Measurements from ENCODE around the gene VAC14. TPM values are rescaled to one million over a fixed set of nuclear protein-coding genes. Genes with fewer than 3 reads are reported as not detected.

The VAC14 gene
- total RNA-seq, 4 donors from 2014 or later = 44.0 to 106 (median 64.5) TPM

DNA sequence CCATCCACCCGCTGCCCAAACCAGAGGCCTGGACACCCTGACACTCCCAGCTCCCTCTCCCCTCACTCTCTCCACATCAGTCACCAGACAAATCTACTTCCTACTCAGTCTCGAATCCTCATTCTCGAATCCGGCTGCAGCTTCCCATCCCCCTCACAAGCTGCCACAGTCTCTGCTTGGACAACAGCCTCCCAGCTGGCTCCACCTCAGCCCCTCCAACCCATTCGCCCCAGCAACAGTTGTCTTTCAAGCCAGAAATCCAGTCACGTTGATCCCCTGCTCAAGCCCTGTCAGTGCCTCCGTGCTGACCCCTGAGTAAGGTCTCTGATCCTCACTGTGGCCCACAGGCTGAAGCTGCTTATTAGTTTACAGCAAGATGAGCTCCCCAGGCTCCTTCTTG lies 70.9 kb downstream of the VAC14 start:
- Histone ChIP-seq H3K9me3 (no peaks in the 10 kb centered on the region), H3K4me3 (no peak overlapping the region), H3K36me3 (peaks cover 0 to 16% (median 0%) of the 10 kb centered on the region in 3 donors), H3K4me1 (peaks cover 0 to 17% (median 0%) of the 10 kb centered on the region in 4 donors), H3K27ac (no peak overlapping the region), H3K27me3 (no peaks in the 10 kb centered on the region)
- no peak for DNase-seq
- TF ChIP-seq, protein P1, sequence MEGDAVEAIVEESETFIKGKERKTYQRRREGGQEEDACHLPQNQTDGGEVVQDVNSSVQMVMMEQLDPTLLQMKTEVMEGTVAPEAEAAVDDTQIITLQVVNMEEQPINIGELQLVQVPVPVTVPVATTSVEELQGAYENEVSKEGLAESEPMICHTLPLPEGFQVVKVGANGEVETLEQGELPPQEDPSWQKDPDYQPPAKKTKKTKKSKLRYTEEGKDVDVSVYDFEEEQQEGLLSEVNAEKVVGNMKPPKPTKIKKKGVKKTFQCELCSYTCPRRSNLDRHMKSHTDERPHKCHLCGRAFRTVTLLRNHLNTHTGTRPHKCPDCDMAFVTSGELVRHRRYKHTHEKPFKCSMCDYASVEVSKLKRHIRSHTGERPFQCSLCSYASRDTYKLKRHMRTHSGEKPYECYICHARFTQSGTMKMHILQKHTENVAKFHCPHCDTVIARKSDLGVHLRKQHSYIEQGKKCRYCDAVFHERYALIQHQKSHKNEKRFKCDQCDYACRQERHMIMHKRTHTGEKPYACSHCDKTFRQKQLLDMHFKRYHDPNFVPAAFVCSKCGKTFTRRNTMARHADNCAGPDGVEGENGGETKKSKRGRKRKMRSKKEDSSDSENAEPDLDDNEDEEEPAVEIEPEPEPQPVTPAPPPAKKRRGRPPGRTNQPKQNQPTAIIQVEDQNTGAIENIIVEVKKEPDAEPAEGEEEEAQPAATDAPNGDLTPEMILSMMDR (IDR thresholded peaks at IDR 0.05) = no peak
- no peak for TF ChIP-seq POLR2A (IDR thresholded peaks at IDR 0.05)

DNA sequence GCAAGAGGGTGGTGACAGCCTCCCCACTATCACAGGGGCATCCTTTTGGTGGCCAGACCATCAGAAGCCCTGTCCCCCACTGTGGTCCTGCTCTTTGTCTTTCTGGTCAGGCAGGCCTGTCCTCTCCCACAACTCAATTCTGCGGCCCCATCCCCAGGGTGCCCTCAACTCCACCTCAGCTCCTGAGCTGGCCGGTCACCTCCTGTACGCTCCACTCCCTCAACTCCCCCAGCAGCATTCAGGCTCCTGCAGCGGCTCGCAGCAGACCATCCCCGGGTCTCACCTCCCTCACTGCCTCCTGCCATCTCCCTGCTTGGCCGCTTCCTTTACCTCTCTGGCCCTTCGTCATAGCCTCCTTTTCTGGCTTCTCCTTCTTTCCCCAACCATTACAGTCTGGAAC lies 71.7 kb downstream of the VAC14 start:
- DNase-seq = no peak
- H3K4me1 ChIP-seq = peaks cover 0 to 18% (median 0%) of the 10 kb centered on the region in 4 donors
- peaks cover 0 to 16% (median 0%) of the 10 kb centered on the region in 3 donors for H3K36me3 ChIP-seq

GRCh38 chr16:70728150-70728549 lies 72.8 kb downstream of the VAC14 start:
- TF ChIP-seq POLR2A (IDR thresholded peaks at IDR 0.05) = no peak
- TF ChIP-seq, protein P1 (IDR thresholded peaks at IDR 0.05) = no peak
- Histone ChIP-seq H3K4me1 (peaks cover 0 to 18% (median 0%) of the 10 kb centered on the region in 4 donors), H3K27ac (no peak overlapping the region), H3K27me3 (no peaks in the 10 kb centered on the region), H3K36me3 (peaks cover 0 to 16% (median 0%) of the 10 kb centered on the region in 3 donors), H3K9me3 (no peaks in the 10 kb centered on the region), H3K4me3 (no peak overlapping the region)
- no peak for DNase-seq

More for the DNA sequence above, 71.7 kb downstream of the VAC14 start:
- Histone ChIP-seq H3K9me3 (no peaks in the 10 kb centered on the region), H3K27me3 (no peaks in the 10 kb centered on the region), H3K27ac (no peak overlapping the region), H3K4me3 (no peak overlapping the region)
- TF ChIP-seq POLR2A (IDR thresholded peaks at IDR 0.05) = no peak
- TF ChIP-seq, protein P1 (IDR thresholded peaks at IDR 0.05) = no peak

- Histone ChIP-seq H3K9me3 (no peaks in the 10 kb centered on the region), H3K36me3 (peaks cover 0 to 22% (median 0%) of the 10 kb centered on the region in 3 donors), H3K27me3 (no peaks in the 10 kb centered on the region), H3K4me3 (no peak overlapping the region), H3K27ac (peak overlapping the region; percentile 63 to 85 (median 76)), H3K4me1 (peaks cover 0 to 18% (median 0%) of the 10 kb centered on the region in 4 donors)
- TF ChIP-seq, protein P1 (IDR thresholded peaks at IDR 0.05) = no peak
- TF ChIP-seq POLR2A (IDR thresholded peaks at IDR 0.05) = no peak
- no peak for DNase-seq
Observed at GRCh38 chr16:70726892-70727361, 74.0 kb downstream of the VAC14 start.

- TF ChIP-seq POLR2A (IDR thresholded peaks at IDR 0.05) = no peak
- TF ChIP-seq, protein P1 (IDR thresholded peaks at IDR 0.05) = no peak
- peaks cover 0 to 25% (median 0%) of the 10 kb centered on the region in 3 donors for H3K36me3 ChIP-seq
- H3K4me3 ChIP-seq = no peak overlapping the region
- no peak for DNase-seq
- peaks cover 0 to 18% (median 0%) of the 10 kb centered on the region in 4 donors for H3K4me1 ChIP-seq
- no peaks in the 10 kb centered on the region for H3K27me3 ChIP-seq
- no peaks in the 10 kb centered on the region for H3K9me3 ChIP-seq
- peak overlapping the region; percentile 63 to 85 (median 76) for H3K27ac ChIP-seq
Observed at GRCh38 chr16:70725912-70726828, 74.8 kb downstream of the VAC14 start.

Data from Peyer's patch (tissue), 4 donors.